Thyroid gland (tissue), 4 donors: ENCODE data around the gene CSMD2.

Experiments
- CTCF ChIP-seq, 6 experiments: fragments of 200-600 bp in 3 of 6; fragments of 450-650 bp in 3 of 6; sonication (generic) in 3 of 6; IDR thresholded peaks; one replicate each; pipeline ENCODE4 v1.5.1; 2016 to 2019; ENCODE audit warnings: antibody characterized with exemption in 6 of 6, mild to moderate bottlenecking in 2 of 6, inconsistent platforms in 1 of 6, moderate library complexity in 1 of 6
- POLR2A ChIP-seq, 2 donors: fragments of 450-650 bp; IDR thresholded peaks; one replicate each; pipeline ENCODE4 v1.6.1; 2017; ENCODE audit warnings: antibody characterized with exemption in 2 of 2, mild to moderate bottlenecking in 2 of 2, moderate library complexity in 1 of 2

GRCh38 chr1:33709174-33709782, 455.8 kb downstream of the CSMD2 start:
- TF ChIP-seq CTCF (IDR thresholded peaks at IDR 0.05) (no peak), POLR2A (IDR thresholded peaks at IDR 0.05) (no peak)
